Upper lobe of left lung (tissue), 6 donors: ENCODE data around the gene GSG1. TPM values are rescaled to one million over a fixed set of nuclear protein-coding genes. Genes with fewer than 3 reads are reported as not detected.

Experiments used
- ATAC-seq, 2 donors: fragments of 200-7000 bp; cut with Tn5 transposase; one replicate each; pipeline ENCODE4 v1.9.1; 2022; ENCODE audit warnings: mild to moderate bottlenecking in 2 of 2, moderate library complexity in 2 of 2; ENCODE audit not compliant: low FRiP score in 2 of 2
- DNase-seq, 2 donors: peaks; one replicate each; pipeline ENCODE4 v3.0.0-alpha.2; 2019 to 2020
- H3K27ac ChIP-seq, 4 donors: fragments of 200-600 bp; sonication (generic); one replicate each; pipeline ENCODE4 v1.5.1; 2016 to 2019
- H3K27me3 ChIP-seq, 4 donors: fragments of 200-600 bp; sonication (generic); one replicate each; pipeline ENCODE4 v1.5.1; 2017 to 2019
- H3K36me3 ChIP-seq, 4 donors: fragments of 200-600 bp; sonication (generic); one replicate each; pipeline ENCODE4 v1.5.1; 2016 to 2019
- H3K4me1 ChIP-seq, 4 donors: fragments of 200-600 bp; sonication (generic); one replicate each; pipeline ENCODE4 v1.5.1; 2018 to 2019
- H3K4me3 ChIP-seq, 4 donors: fragments of 200-600 bp; sonication (generic); one replicate each; pipeline ENCODE4 v1.5.1; 2017 to 2019; ENCODE audit warnings: mild to moderate bottlenecking in 2 of 4, moderate library complexity in 1 of 4
- H3K9me3 ChIP-seq, 4 donors: fragments of 200-600 bp; sonication (generic); one replicate each; pipeline ENCODE4 v1.5.1; 2018 to 2019
- EP300 ChIP-seq, 4 donors: sonication (generic); formaldehyde crosslinking; IDR thresholded peaks; one replicate each; pipeline ENCODE4 v1.5.1; 2017; ENCODE audit warnings: antibody characterized with exemption in 4 of 4, control low read depth in 2 of 4
- POLR2A ChIP-seq, 4 donors: fragments of 450-650 bp; IDR thresholded peaks; one replicate each; pipeline ENCODE4 v1.5.1; 2016 to 2017; ENCODE audit warnings: antibody characterized with exemption in 4 of 4, mild to moderate bottlenecking in 2 of 4
- POLR2AphosphoS5 ChIP-seq, 2 donors: sonication (generic); formaldehyde crosslinking; IDR thresholded peaks; one replicate each; pipeline ENCODE4 v1.5.1; 2017; ENCODE audit warnings: antibody characterized with exemption in 2 of 2
- WGBS, 2 donors: methylation state at CpG; one replicate each; pipeline ENCODE4 v1.1.5; 2017 to 2018; 5-methylcytosine and 5-hydroxymethylcytosine counted together
- total RNA-seq, 6 donors: library from RNA; depleted of rRNA in 4 of 6; stranded (reverse); fragments of >200 nt in 4 of 6; gene quantifications; one replicate each; pipeline versions ENCODE4 v1.1.0 to v1.2.1, GENCODE V29; 2016 to 2021
- TF ChIP-seq, protein P1 (sequence below), 6 experiments: fragments of 450-650 bp in 4 of 6; fragments of 200-600 bp in 2 of 6; sonication (generic) in 2 of 6; IDR thresholded peaks; one replicate each; pipeline ENCODE4 v1.5.1; 2016 to 2019; ENCODE audit warnings: antibody characterized with exemption in 6 of 6
- donor health status: DM: no; HTN: no; CAD: no; lungs with moderate emphysema.
- donor health status: DM: no; HTN: yes; CAD: no; lungs with severe emphysema.

Gene GSG1
- total RNA-seq, 6 donors from 2014 or later, result not detected

DNA sequence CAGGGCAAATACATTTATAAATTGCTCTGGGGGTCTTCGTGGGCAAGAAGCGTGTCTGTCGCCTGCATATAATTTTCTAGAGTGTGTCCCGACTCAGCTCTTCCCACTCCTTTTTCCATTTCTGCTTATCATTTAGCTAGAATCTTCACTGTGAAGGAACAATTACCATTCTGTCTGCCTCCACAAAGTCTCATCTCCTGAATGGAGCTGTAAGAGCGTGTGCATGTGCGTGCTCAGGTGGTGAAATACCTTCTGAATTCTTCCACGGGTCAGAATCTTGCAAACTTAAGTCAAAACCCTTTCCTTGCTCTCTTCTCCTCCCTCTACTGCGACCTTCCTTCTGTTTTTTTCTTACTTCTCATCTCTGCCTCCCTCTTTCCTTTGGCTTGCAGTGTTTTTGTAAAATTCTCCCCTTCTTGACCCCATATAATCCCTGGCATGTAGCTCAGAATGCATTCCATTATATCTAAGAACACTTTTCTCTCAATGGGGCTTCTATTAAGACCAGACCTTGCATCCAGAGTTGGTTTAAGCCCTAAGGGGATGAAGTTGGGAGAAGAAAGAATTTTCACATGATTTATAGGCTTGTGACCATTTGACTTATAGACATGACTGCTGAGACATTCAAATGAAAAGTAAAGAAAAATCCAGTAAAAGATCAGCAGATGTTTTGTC lies 25.0 kb upstream of the GSG1 start:
- Histone ChIP-seq H3K4me1 (peaks cover 0 to 8% (median 0%) of the 10 kb centered on the region in 4 donors), H3K9me3 (no peaks in the 10 kb centered on the region), H3K27ac (no peak overlapping the region), H3K36me3 (no peaks in the 10 kb centered on the region), H3K27me3 (no peaks in the 10 kb centered on the region), H3K4me3 (no peak overlapping the region)
- TF ChIP-seq EP300 (IDR thresholded peaks at IDR 0.05) (no peak), POLR2AphosphoS5 (IDR thresholded peaks at IDR 0.05) (no peak), POLR2A (IDR thresholded peaks at IDR 0.05) (no peak)
- TF ChIP-seq, protein P1, sequence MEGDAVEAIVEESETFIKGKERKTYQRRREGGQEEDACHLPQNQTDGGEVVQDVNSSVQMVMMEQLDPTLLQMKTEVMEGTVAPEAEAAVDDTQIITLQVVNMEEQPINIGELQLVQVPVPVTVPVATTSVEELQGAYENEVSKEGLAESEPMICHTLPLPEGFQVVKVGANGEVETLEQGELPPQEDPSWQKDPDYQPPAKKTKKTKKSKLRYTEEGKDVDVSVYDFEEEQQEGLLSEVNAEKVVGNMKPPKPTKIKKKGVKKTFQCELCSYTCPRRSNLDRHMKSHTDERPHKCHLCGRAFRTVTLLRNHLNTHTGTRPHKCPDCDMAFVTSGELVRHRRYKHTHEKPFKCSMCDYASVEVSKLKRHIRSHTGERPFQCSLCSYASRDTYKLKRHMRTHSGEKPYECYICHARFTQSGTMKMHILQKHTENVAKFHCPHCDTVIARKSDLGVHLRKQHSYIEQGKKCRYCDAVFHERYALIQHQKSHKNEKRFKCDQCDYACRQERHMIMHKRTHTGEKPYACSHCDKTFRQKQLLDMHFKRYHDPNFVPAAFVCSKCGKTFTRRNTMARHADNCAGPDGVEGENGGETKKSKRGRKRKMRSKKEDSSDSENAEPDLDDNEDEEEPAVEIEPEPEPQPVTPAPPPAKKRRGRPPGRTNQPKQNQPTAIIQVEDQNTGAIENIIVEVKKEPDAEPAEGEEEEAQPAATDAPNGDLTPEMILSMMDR (IDR thresholded peaks at IDR 0.05), result no peak
- ATAC-seq, result no peak
- DNase-seq, result no peak
- WGBS, 2 donors, result 86% methylated on average over 8 of the region's 8 CpGs

DNA sequence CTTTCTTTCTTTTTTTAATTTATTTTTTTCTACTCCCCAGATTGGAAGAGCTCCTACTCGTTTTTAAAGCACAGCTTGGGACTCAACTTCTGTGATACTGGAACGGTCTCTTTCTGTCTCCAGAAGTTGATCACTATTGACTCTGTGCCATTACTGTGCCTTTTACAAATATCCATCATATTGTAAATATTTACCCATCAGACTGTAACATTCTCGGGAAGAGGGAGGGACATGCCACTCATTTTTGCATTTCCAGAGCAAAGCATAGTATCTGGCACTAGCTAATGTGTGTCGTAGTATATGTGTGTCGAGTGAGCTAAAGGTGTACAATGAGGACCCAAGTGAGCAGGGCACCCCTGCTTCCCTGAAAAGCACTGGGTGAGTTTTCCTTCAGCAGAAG lies 24.0 kb upstream of the GSG1 start:
- WGBS, 2 donors, result 30 to 49% methylated on average over 4 to 5 of the region's 5 CpGs
- TF ChIP-seq EP300 (IDR thresholded peaks at IDR 0.05) (no peak), POLR2AphosphoS5 (IDR thresholded peaks at IDR 0.05) (no peak), POLR2A (IDR thresholded peaks at IDR 0.05) (no peak)
- TF ChIP-seq, protein P1 (IDR thresholded peaks at IDR 0.05), result no peak
- ATAC-seq, result no peak

DNA sequence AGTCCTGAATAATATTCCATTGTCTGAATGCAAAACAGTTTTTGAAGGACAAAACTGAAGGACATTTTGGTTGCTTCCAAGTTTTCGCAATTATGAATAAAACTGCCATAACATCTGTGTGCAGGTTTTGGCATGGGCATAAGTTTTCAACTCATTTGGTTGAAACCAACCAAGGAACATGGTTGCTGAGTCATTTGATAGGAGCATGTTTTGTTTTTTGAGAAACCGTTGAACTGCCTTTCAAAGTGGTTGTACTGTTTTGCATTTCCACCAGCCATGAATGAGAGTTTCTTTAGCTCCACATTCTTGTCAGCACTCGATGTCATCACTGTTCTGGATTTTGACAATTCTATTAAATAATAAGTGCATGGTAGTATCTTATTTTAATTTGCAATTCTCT lies 23.0 kb upstream of the GSG1 start:
- DNase-seq (no peak), ATAC-seq (no peak)
- Histone ChIP-seq H3K36me3 (no peaks in the 10 kb centered on the region), H3K4me1 (peaks cover 0 to 8% (median 0%) of the 10 kb centered on the region in 4 donors), H3K9me3 (no peaks in the 10 kb centered on the region), H3K27ac (no peak overlapping the region), H3K4me3 (no peak overlapping the region), H3K27me3 (no peaks in the 10 kb centered on the region)
- 88 to 90% methylated on average over 3 of the region's 3 CpGs for WGBS, 2 donors
- TF ChIP-seq, protein P1 (IDR thresholded peaks at IDR 0.05), result no peak
- TF ChIP-seq POLR2AphosphoS5 (IDR thresholded peaks at IDR 0.05) (no peak), EP300 (IDR thresholded peaks at IDR 0.05) (no peak), POLR2A (IDR thresholded peaks at IDR 0.05) (no peak)

More for the DNA sequence above, 24.0 kb upstream of the GSG1 start:
- H3K4me3 ChIP-seq, result no peak overlapping the region
- H3K27me3 ChIP-seq, result no peaks in the 10 kb centered on the region
- H3K9me3 ChIP-seq, result no peaks in the 10 kb centered on the region
- H3K36me3 ChIP-seq, result no peaks in the 10 kb centered on the region
- no peak overlapping the region for H3K27ac ChIP-seq
- peaks cover 0 to 8% (median 0%) of the 10 kb centered on the region in 4 donors for H3K4me1 ChIP-seq
- DNase-seq, result no peak

DNA sequence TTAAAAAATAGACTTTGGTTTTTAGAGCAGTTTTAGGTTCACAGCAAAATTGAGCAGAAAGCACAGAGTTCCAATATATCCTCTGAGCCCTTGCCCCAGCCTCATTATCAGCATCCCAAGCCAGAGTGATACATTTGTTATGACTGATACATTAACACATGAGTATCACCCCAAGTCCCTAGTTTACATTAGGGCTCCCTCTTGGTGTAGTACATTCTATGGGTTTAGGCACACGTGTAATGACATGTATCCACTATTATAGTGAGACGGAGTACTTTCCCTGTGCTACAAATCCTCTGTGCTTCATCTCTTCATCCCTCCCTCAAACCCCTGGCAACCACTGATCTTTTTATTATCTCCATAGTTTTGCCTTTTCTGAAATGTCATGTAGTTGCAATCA lies 22.5 kb upstream of the GSG1 start:
- Histone ChIP-seq H3K9me3 (no peaks in the 10 kb centered on the region), H3K27ac (no peak overlapping the region), H3K4me1 (peaks cover 0 to 8% (median 0%) of the 10 kb centered on the region in 4 donors), H3K4me3 (no peak overlapping the region), H3K36me3 (no peaks in the 10 kb centered on the region), H3K27me3 (no peaks in the 10 kb centered on the region)
- WGBS, 2 donors, result 92 to 95% methylated on average over 2 of the region's 2 CpGs
- DNase-seq (no peak), ATAC-seq (no peak)
- TF ChIP-seq EP300 (IDR thresholded peaks at IDR 0.05), result no peak

DNA sequence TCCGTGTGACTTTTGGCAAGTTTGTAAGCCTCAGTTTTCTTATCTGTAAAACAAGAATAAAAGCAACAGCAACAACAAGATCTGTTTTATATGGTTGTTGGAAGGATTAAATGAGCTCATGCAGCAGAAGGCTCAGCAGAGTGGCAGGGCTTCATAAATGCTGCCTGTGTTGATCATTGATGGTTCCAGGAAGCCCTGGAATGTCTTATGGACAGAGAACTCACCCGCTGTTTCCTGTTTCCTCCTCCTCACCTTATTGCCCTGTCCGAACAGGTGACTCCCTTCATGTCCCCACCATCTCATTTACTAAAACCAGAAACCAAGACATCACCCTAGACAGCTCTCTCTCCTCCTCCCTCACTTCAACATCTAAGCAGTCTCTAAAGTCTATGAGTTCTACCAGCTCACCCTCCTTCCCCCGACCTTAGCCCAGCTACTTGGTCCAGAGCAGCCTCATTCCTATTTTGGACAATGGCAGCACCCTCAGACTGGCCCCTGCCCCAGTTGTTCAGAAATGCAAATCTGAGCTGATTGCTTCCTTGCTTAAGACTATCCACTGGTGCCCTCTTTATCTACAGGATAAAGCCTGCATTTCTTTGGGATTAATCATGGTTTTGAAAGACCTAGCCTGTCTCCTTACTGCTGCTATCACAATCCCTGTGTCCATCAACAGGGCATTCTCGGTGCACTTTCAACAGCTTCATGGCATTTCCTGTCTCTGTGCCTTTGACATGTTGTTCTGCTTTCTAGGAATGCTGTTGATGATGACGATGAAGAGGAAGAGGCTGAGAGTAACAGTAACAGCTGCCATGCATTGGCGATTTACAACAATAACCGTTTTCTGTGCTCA lies 21.4 kb upstream of the GSG1 start:
- H3K27ac ChIP-seq, result no peak overlapping the region
- TF ChIP-seq EP300 (IDR thresholded peaks at IDR 0.05) (no peak), POLR2A (IDR thresholded peaks at IDR 0.05) (no peak), POLR2AphosphoS5 (IDR thresholded peaks at IDR 0.05) (peak in 1 of 2 donors; percentile 49)
- TF ChIP-seq, protein P1 (IDR thresholded peaks at IDR 0.05), result no peak
- DNase-seq, result no peak
- WGBS, 2 donors, result 62 to 66% methylated on average over 8 of the region's 8 CpGs
- H3K4me3 ChIP-seq, result no peak overlapping the region
- H3K27me3 ChIP-seq, result no peaks in the 10 kb centered on the region
- no peaks in the 10 kb centered on the region for H3K36me3 ChIP-seq
- H3K9me3 ChIP-seq, result no peaks in the 10 kb centered on the region
- peaks cover 0 to 8% (median 0%) of the 10 kb centered on the region in 4 donors for H3K4me1 ChIP-seq
- ATAC-seq, result peak in 1 of 2 donors; percentile 44
